CD4-positive, alpha-beta T cell treated with Interleukin-15 for 1 hour (primary cell): ENCODE results near the gene MANBA.
"Not testable (repeated sequence)": the region's sequence is repeated elsewhere in the genome, so short reads cannot be mapped to it uniquely, and the experiment has no call there.

Experiments
- DNase-seq: peaks from one replicate; pipeline ENCODE4 v3.0.0-alpha.2; 2020

The MANBA gene

DNA sequence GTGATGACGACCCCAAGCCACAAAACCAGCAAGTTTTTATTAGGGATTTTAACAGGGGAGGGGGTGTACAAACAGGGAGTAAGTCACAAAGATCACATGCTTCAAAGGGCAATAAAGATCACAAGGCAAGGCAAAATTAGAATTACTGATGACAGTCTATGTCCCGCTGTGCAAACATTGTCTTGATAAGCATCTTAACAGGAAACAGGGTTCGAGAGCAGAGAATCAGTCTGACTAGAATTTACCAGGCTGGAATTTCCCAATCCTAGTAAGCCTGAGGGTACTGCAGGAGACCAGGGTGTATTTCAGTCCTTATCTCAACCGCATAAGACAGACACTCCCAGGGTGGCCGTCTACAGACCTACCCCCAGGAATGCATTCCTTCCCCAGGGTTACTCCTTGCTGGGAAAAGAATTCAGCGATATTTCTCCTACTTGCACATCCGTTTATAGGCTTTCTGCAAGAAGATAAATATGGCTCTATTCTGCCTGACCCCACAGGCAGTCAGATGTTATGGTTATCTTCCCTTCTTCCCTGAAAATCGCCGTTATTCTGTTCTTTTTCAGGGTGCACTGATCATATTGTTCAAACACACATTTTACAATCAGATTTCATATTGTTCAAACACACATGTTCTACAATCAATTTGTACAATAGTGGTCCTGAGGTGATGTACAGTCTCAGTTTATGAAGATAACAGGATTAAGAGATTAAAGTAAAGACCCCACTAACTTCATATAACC lies 41.8 kb downstream of the MANBA start:
- not testable (repeated sequence) for DNase-seq

DNA sequence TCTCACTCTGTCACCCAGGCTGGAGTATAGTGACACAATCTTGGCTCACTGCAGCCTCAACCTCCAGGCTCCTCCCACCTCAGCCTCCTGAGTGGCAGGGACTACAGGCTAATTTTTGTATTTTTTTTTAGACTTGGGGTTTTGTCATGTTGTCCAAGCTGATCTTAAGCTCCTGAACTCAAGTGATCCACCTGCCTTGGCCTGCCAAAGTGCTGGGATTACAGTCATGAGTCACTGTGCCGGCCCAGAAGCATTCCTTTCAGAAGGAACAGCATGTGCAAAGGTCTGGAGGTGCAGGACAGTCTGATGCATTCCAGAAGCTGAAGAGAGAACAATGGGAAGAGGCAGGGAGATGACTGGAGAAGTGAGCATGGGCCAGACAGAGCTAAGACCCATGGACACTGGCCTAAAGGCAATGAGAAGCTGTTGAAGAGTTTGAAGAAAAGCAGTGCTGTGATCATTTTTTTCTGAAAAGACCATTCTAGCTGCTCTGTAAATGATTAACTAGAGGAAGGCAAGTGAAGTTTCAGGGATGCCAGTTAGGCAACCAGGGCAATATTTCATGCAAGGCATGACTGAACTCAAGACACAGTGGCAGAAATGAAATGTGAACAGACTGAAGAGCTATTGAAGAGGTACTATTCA lies 43.2 kb downstream of the MANBA start:
- DNase-seq, result no peak

- DNase-seq, result no peak
These were observed 45.7 kb downstream of the MANBA start for GRCh38 chr4:102715057-102715456.

- not testable (repeated sequence) for DNase-seq
These were observed 47.0 kb downstream of the MANBA start for GRCh38 chr4:102713774-102714173.

DNA sequence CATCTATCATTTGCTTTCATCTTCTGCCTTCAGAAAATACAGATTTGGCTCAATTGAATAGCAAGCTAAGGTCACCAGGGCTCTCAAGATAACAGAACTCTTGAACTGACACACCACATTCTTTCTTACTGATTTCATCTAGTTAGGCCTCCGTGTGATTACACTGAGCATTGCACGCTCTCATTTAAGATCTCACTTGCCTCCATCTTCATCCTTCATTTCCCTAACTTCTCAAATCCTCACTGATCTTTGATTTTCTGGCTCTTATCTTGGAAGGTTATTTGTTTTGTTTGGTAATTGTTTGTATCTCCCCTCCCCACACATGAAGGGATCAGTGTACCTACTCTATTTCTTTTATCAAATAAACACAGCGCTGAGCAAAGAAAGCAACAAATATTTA lies 47.7 kb downstream of the MANBA start:
- no peak for DNase-seq

GRCh38 chr4:102710986-102711385 lies 49.8 kb downstream of the MANBA start:
- no peak for DNase-seq

DNA sequence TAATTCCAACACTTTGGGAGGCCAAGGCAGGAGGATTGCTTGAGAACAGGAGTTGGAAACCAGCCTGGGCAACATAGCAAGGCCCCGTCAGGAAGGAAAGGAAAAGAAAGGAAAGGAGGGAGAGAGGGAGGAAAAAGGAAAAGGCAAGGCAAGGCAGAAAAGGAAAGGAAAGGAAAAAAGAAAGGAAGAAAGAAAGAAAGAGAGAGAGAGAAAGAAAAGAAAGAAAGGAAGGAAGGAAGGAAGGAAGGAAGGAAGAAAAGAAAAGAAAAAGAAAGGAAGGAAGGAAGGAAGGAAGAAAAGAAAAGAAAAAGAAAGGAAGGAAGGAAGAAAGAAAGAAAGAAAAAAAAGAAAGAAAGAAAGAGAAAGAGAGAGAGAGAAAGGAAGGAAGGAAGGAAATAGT lies 51.7 kb downstream of the MANBA start:
- not testable (repeated sequence) for DNase-seq

DNA sequence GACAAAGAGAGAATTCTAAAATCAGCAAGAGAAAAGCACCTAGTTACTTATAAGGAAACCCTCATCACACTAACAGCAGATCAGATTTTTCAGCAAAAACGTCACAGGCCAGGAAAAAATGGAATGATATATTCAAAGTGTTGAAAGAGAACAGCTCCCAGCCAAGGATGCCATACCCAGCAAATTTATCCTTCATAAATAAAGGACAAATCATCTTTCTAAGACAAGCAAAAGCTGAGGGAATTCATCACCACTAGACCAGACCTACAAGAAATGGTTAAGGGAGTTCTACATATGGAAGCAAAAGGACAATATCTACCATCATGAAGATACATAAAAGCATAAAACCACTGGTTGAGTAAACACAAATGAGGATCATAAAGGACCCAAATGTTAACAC lies 53.6 kb downstream of the MANBA start:
- no peak for DNase-seq

DNA sequence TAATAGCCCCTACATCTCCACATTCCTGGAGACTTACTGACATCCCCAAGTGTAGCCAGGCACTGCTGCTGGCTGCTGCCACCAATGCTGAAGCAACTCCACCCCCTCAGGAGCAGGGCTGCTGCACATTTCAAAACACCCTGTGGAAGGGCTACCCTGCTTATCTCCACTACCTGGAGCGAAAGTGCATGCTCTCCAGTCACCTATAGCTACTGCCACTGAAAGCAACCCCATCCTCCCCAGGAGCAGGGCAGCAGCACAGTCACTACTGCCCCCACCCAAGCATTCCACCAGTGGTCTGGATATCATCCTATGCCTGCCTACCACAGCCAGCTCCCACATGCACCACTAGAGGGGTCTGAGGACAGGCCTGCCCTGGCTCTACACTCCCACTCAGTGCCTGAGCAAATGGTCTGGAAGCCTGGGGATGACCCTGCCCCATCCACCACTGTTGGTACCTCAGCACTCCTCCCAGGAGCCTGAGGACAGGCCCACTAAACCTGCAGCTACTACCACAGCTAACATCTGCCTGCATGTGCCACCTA lies 55.3 kb downstream of the MANBA start:
- no peak for DNase-seq

GRCh38 chr4:102696758-102697157 lies 64.0 kb downstream of the MANBA start:
- no peak for DNase-seq

DNA sequence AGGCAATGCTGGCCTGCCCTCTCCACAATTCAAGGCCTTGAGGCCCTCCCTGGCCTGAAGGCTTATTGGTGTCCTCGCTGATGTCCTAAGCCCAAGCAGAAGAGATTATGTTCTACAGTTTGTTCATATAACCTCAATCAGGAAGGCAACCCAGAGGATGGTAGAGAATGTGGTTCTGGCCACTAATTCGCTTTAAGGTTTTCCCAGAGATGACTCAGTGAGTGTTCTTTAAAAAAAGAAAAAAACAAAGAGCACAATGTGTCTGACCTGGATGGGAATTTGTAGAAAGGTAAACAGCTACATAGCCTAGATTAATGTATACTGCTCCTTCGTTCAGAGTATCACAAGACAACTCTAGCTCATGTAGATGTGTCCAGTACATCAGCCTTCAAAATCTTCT lies 66.0 kb downstream of the MANBA start:
- DNase-seq, result no peak

DNA sequence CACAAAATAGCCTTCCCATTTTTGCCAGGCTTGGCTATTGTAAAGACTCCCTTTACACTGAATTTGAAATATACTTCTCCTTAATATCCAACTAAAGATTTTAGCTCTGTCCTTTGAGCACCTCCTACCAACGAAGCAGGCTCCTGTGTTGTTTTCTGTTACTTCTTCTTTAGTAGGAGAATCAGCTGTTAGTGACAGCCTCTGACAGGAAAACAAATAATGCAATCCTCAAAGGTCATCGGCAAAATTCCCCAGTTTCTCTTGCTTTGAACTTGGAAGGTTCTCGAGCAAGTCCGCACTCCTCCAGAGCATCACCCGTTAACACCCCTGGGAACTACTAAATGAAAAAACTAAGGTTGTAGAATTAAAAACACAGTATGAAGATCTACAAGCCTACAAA lies 66.9 kb downstream of the MANBA start:
- DNase-seq, result no peak

- DNase-seq, result no peak
These were observed 67.4 kb downstream of the MANBA start for GRCh38 chr4:102693262-102693850.

GRCh38 chr4:102692474-102692873 lies 68.3 kb downstream of the MANBA start:
- DNase-seq, result no peak

- DNase-seq, result no peak
These were observed 72.8 kb downstream of the MANBA start for GRCh38 chr4:102687982-102688433.

- DNase-seq, result no peak
These were observed 73.3 kb downstream of the MANBA start for GRCh38 chr4:102687373-102687981.

GRCh38 chr4:102685768-102686167 lies 75.0 kb downstream of the MANBA start:
- no peak for DNase-seq

DNA sequence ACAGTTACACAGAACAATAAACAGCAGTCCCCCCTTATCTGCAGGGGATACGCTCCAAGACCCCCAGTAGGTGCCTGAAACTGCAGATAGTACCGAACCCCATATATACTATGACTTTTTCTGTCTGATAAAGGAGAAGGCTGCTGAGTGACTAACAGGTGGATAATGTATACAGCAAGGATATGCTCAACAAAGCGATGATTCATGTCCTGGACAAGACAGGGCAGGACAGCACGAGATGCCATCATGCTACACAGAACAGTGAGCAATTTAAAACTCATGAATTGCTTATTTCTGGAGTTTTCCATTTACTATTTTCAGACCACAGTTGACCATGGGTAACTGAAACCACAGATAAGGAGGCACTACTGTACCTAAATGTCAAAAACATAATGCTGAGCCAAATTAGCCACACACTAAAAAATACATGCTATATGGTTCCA lies 76.1 kb downstream of the MANBA start:
- DNase-seq, result no peak

GRCh38 chr4:102683881-102684609 lies 76.7 kb downstream of the MANBA start:
- no peak for DNase-seq

GRCh38 chr4:102678695-102679335 lies 82.0 kb downstream of the MANBA start:
- DNase-seq, result no peak

- no peak for DNase-seq
These were observed 82.7 kb downstream of the MANBA start for GRCh38 chr4:102678107-102678506.

GRCh38 chr4:102675141-102675540 lies 85.6 kb downstream of the MANBA start:
- no peak for DNase-seq
